Muscle of arm (tissue), 14 donors: ENCODE results near the gene PDGFD. TPM values are rescaled to one million over a fixed set of nuclear protein-coding genes. Genes with fewer than 3 reads are reported as not detected.

ENCODE experiments used
- DNase-seq: peaks from one replicate; pipeline ENCODE4 v3.0.0-alpha.2; 2013
- long read RNA-seq, 11 donors: transcript quantifications; one replicate each; lab custom pipeline, GENCODE V29; 2026
- polyA plus RNA-seq, 12 donors: library from polyadenylated mRNA; unstranded; fragments of 120-200 nt; gene quantifications; one replicate each; pipeline ENCODE4 v1.2.1, GENCODE V29; 2013; ENCODE audit not compliant: insufficient read length in 12 of 12

Gene PDGFD
- polyA plus RNA-seq, result 10 to 100 TPM in 11 of 12 donors, not detected in 1; 12.6 to 44.4 (median 20.3) TPM
- long read RNA-seq, donor 1, partial matches to known transcripts, result 5 of 7 reads
- long read RNA-seq, donor 1, other reads (novel, unspliced or antisense), result 0 of 7 reads
- long read RNA-seq, donor 2, full-length matches to known transcripts, result 8 of 8 reads
- long read RNA-seq, donor 2, partial matches to known transcripts, result 0 of 8 reads
- long read RNA-seq, donor 2, other reads (novel, unspliced or antisense), result 0 of 8 reads
- long read RNA-seq, donor 3, partial matches to known transcripts, result 0 of 1 reads
- long read RNA-seq, donor 3, other reads (novel, unspliced or antisense), result 0 of 1 reads
- long read RNA-seq, donor 4, full-length matches to known transcripts, result 4 of 4 reads
- long read RNA-seq, donor 4, partial matches to known transcripts, result 0 of 4 reads
- long read RNA-seq, donor 4, other reads (novel, unspliced or antisense), result 0 of 4 reads
- long read RNA-seq, donor 5, result 0 reads
- long read RNA-seq, donor 6, result 0 reads
- long read RNA-seq, donor 7, partial matches to known transcripts, result 0 of 3 reads
- long read RNA-seq, donor 7, other reads (novel, unspliced or antisense), result 0 of 3 reads
- long read RNA-seq, donor 8, partial matches to known transcripts, result 0 of 4 reads
- long read RNA-seq, donor 8, other reads (novel, unspliced or antisense), result 0 of 4 reads
- long read RNA-seq, donor 9, full-length matches to known transcripts, result 3 of 3 reads
- long read RNA-seq, donor 9, partial matches to known transcripts, result 0 of 3 reads
- long read RNA-seq, donor 9, other reads (novel, unspliced or antisense), result 0 of 3 reads
- long read RNA-seq, donor 10, partial matches to known transcripts, result 0 of 3 reads
- long read RNA-seq, donor 10, other reads (novel, unspliced or antisense), result 0 of 3 reads
- long read RNA-seq, donor 11, partial matches to known transcripts, result 0 of 2 reads
- long read RNA-seq, donor 11, other reads (novel, unspliced or antisense), result 0 of 2 reads

GRCh38 chr11:104164028-104164520, at the start of gene PDGFD:
Gene PDGFD (minus strand): TSS chr11:104164147.
- peak; percentile 74 for DNase-seq

GRCh38 chr11:104206936-104207335, 43.0 kb upstream of the PDGFD start:
- DNase-seq, result no peak

- no peak for DNase-seq
Measured at GRCh38 chr11:104205838-104206237, 41.9 kb upstream of the PDGFD start.

DNA sequence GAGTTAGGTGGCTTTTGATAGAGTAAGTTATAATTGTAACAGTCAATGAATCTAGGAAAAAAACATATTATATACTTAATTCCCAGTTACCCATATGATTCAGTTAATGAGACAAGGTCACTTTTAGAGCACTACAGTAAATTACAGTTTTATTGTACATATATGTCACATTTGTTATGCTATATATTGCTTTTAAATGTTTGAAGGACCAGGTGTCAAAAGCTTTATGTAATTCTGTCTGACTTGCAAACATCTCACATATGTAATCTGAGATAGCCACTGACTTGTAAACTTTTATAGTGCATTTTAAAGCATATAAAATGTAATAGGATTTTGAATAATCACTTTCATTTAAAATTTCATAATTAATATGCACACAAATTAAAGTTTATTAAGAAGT, 36.7 kb upstream of the PDGFD start:
- no peak for DNase-seq

DNA sequence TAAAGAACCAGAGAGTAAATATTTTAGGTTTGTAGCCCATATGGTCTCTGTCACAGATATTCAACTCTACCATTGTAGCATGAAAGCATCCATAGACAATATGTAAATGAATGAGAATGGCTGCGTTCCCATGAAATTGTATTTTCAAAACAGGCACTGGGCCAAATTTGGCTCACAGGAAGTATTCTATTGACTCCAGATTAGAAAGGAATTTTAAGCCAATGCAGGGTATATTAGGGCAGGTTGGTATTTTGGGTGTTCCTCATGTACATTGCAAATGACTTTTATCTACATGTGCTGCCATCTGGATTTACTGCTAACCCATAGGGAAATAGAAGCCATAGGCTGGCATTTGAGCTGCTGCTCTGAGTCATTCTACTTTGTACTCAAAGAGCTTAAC, 35.1 kb upstream of the PDGFD start:
- no peak for DNase-seq

- no peak for DNase-seq
Measured at GRCh38 chr11:104198576-104198975, 34.6 kb upstream of the PDGFD start.

DNA sequence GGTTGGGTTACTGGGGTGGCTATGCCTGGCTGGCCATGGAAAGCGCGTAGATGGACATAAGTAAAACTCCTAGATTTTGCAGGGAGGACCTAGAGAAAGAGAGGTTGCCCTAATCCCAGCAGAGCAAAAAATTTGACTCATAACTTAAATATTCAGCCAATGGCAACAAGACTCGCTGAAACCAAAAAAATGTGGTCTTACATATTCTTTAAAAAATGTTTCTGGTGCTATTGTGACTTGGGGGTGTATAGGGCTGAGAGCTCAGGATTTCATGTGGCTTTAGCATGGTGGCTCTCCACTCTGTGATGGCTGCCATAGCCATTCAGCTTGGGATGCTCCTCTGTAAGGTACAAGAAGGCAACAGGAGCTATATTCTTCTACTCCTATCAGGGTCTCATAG, 27.2 kb upstream of the PDGFD start:
- no peak for DNase-seq

DNA sequence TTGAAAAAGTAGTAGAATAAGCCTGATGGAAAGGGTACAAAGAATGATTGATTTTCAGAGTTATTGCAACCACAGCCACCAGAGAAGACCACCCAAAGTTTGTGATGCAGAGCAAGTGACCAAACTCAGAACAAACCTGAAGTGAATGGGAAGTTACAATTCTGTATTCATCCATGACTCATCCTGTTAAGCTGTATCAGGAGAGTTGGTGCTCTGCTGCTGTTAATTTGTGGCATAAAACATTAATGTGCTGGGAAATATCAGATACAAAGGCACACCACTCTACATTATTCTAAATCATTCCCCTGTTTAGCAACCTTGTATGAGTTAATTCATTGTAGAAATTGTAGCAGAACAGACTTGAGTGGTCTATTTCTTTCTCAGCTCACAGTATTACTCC, 19.6 kb upstream of the PDGFD start:
- DNase-seq, result no peak

- DNase-seq, result no peak
Measured at GRCh38 chr11:104175769-104176168, 11.8 kb upstream of the PDGFD start.

DNA sequence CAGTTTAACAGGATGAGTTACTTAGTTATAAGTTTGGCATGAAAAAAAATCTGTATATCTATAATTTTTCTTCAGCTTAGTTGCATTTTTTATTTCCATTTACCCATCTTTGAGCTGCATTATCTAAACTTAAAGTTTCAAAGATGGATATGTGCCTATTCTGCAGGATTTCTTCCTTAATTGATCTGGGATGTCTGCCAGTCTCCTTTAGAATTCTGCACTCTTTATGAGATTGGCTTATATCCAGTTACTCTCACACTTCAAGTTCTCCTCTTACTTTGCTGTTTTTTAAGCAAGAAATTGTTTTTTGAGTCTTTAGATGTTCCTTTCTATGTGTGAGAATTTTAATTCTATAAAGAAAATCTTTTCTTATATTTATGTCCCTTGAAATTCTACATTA, 5.1 kb upstream of the PDGFD start:
- no peak for DNase-seq

DNA sequence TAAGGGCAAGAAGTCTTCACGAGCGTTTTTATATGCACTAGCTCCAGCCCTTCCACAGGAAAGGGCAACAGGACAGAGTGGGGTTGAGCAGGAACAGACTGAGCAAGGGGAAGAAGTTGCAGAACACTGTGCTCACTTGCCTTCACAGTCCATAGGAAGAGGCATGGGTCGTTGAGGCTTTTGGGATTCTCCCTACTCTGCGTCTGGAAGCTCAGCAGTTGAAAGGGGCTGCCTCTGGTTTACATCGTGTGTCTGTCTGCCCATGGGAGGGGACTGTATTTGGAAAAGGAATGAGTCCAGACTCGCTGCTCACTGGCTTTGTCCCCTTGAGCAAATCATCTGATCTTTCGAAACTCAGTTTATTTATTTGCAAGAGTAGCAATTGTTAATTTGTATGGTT, 1.1 kb upstream of the PDGFD start:
- no peak for DNase-seq

- DNase-seq, result peak; percentile 40
Measured at GRCh38 chr11:104163100-104164027, 583 bp downstream of the PDGFD start.

DNA sequence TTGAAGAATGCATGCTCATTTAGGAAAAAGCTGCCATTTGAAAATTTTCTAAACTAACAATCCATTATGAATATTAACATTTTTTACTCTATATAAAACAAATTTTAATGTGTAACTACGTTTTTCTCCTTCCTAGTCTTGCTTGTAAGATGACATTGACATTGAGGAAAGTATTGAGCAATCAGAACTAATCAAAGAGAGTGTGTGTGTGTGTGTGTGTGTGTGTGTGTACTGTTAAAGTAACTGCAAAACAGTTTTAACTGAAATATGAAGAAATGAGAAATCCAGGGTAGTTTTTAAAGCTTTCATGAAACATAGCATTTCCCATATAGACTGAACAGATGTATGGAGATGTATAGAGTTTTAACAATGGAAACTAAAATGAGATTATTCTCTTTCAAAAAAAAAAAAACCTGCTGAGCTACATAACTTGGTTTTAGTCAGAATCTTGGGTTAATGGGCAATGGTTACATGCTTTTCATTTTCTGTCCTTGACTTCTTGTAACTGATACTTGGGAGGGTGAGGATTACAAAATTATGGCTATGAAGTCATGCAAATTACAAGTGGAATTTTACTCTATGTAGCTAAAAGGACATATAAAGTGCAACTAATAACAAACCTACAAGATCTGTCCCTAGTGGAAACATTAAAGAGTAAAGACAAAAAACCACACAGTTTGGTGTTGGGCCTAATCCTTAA, 2.0 kb downstream of the PDGFD start:
- no peak for DNase-seq

- no peak for DNase-seq
Measured at GRCh38 chr11:104159356-104159755, 4.6 kb downstream of the PDGFD start.

DNA sequence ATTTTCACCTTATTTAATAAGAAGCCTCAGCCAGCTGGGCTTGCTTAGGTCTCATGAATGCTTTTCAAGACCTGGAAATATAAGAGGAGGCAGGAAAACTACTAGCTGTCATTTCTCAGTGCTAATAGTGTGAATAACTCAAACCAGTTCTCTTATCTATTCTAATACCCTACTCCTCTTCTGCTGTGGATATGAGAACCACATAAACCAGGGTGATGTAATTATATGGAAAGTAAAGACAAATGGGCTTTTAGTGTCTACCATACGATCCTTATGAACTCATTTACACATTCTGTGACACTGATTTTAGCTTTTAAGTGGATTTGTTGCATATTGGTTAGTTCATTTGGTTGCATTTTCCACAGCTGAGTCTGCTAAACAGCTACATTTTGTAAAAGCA, 8.6 kb downstream of the PDGFD start:
- no peak for DNase-seq

DNA sequence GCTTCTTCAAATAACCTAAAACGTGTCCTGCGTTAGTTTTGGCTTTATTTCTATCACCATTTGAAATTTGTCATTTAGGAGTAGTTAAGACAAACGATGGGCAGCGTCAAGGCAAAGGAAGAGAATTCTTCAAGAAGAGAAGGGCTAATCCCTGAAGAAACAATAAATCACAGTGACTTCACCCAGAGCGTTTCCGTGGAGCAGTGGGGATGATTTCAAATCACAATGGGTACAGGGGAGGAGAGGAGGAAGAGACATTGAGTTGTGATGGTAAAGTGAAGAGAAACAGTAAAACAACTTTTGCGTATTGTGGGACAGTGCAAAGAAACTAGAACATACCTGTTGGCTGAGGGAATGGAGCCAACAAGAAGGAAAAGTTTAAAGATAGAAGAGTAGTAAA, 9.7 kb downstream of the PDGFD start:
- DNase-seq, result no peak

GRCh38 chr11:104152941-104153505, 10.9 kb downstream of the PDGFD start:
- no peak for DNase-seq

GRCh38 chr11:104151404-104152204, 12.3 kb downstream of the PDGFD start:
- DNase-seq, result no peak

DNA sequence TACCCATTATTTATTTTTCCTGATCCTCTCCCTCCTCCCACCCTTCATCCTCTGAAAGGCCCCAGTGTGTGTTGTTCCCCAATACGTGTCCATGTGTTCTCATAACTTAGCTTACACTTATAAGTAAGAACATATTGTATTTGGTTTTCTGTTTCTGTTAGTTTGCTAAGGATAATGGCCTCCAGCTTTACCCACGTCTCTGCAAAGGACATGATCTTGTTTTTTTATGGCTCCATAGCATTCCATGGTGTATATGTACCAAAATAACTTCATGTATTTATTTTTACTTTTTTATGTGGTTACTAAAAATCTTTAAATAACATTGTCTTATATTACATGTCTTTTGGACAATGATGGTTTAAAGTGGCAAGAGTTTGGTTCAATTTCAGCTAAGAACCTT, 15.2 kb downstream of the PDGFD start:
- no peak for DNase-seq

- DNase-seq, result no peak
Measured at GRCh38 chr11:104148074-104148473, 15.9 kb downstream of the PDGFD start.
